ENCODE data around the gene TPK1.

TPK1 gene

DNA sequence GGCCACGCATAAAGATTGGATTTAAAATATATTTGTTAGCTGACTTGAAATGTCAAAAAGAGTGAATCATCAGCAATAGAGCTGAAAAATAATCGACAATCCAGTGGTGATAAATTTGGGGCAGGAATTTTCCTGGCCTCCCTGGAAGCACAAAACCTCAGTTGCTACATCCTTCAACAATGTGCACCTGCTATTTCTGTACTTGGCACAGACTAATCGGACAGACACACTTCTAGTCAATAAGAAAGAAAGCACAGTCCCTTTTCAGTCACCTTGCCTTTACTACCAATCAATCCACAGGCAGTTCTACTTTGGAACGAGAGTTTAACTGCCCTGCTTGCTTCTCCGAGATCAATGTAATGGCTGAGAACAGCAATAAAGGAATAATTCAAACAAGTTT, 335.6 kb downstream of the TPK1 start:
- TF ChIP-seq, protein P1, sequence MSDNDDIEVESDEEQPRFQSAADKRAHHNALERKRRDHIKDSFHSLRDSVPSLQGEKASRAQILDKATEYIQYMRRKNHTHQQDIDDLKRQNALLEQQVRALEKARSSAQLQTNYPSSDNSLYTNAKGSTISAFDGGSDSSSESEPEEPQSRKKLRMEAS (IDR thresholded peaks at IDR 0.05; ENCODE audit: low read depth, low read length) = no peak
- TF ChIP-seq, protein P2, sequence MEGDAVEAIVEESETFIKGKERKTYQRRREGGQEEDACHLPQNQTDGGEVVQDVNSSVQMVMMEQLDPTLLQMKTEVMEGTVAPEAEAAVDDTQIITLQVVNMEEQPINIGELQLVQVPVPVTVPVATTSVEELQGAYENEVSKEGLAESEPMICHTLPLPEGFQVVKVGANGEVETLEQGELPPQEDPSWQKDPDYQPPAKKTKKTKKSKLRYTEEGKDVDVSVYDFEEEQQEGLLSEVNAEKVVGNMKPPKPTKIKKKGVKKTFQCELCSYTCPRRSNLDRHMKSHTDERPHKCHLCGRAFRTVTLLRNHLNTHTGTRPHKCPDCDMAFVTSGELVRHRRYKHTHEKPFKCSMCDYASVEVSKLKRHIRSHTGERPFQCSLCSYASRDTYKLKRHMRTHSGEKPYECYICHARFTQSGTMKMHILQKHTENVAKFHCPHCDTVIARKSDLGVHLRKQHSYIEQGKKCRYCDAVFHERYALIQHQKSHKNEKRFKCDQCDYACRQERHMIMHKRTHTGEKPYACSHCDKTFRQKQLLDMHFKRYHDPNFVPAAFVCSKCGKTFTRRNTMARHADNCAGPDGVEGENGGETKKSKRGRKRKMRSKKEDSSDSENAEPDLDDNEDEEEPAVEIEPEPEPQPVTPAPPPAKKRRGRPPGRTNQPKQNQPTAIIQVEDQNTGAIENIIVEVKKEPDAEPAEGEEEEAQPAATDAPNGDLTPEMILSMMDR (IDR thresholded peaks at IDR 0.05; ENCODE audit: low read depth, low read length) = no peak
- TF ChIP-seq POLR2A (IDR thresholded peaks at IDR 0.05; ENCODE audit: extremely low read depth, insufficient read length) (no peak), MYC (IDR thresholded peaks at IDR 0.05; ENCODE audit: low read depth, low read length) (no peak)
- H3K4me3 ChIP-seq (ENCODE audit: low read depth, low read length) = no peak overlapping the region
- DNase-seq (ENCODE audit: low read depth) = no peak

DNA sequence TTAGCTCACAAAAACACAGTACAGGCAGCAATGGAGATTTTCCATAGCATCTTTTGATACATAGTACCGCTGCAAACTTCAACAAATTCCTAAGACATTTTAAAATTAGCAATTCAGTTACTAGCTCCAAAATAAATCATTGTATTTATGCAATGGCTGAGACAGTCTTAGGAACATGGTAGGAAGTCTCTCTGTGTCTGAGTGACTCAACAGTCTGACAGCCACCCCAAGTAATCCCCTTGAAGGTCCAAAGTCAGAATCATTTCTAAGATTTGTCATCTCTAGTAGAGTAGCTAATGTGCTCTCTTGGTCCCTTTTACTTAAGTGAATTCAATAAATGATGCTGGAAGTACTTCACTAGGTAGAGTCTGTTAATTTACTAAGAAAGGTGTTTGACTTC, 338.6 kb downstream of the TPK1 start:
- TF ChIP-seq, protein P1 (IDR thresholded peaks at IDR 0.05; ENCODE audit: low read depth, low read length) = no peak
- TF ChIP-seq MYC (IDR thresholded peaks at IDR 0.05; ENCODE audit: low read depth, low read length) (no peak), POLR2A (IDR thresholded peaks at IDR 0.05; ENCODE audit: extremely low read depth, insufficient read length) (no peak)
- TF ChIP-seq, protein P2 (IDR thresholded peaks at IDR 0.05; ENCODE audit: low read depth, low read length) = no peak
- no peak overlapping the region for H3K4me3 ChIP-seq (ENCODE audit: low read depth, low read length)
- no peak for DNase-seq (ENCODE audit: low read depth)

DNA sequence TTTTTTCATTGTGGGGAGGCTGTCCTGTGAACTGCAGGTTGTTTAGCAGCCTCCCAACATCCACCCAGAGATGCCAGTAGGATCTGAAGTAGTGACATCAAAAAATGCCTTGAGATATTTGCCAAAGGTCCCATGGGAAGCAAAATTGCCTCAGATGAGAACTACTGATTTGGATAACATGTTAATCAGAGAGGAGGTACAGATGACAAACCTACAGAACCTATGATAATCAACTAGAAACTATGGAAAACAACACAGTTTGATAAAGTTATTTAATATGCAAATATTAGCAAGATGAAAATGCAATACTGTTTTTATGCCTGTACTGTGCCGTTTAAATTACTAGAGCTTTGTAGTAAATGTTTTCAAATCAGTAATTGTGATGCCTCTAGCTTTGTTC, 341.5 kb downstream of the TPK1 start:
- H3K4me3 ChIP-seq (ENCODE audit: low read depth, low read length) = no peak overlapping the region
- no peak for DNase-seq (ENCODE audit: low read depth)
- TF ChIP-seq, protein P2 (IDR thresholded peaks at IDR 0.05; ENCODE audit: low read depth, low read length) = no peak
- no peak for TF ChIP-seq POLR2A (IDR thresholded peaks at IDR 0.05; ENCODE audit: extremely low read depth, insufficient read length)
- TF ChIP-seq, protein P1 (IDR thresholded peaks at IDR 0.05; ENCODE audit: low read depth, low read length) = no peak
- TF ChIP-seq MYC (IDR thresholded peaks at IDR 0.05; ENCODE audit: low read depth, low read length) = no peak

GRCh38 chr7:144489504-144489903, 346.3 kb downstream of the TPK1 start:
- no peak for DNase-seq (ENCODE audit: low read depth)
- TF ChIP-seq MYC (IDR thresholded peaks at IDR 0.05; ENCODE audit: low read depth, low read length) = no peak
- TF ChIP-seq, protein P2 (IDR thresholded peaks at IDR 0.05; ENCODE audit: low read depth, low read length) = no peak
- TF ChIP-seq POLR2A (IDR thresholded peaks at IDR 0.05; ENCODE audit: extremely low read depth, insufficient read length) = no peak
- TF ChIP-seq, protein P1 (IDR thresholded peaks at IDR 0.05; ENCODE audit: low read depth, low read length) = no peak

GRCh38 chr7:144488977-144489376, 346.9 kb downstream of the TPK1 start:
- TF ChIP-seq, protein P2 (IDR thresholded peaks at IDR 0.05; ENCODE audit: low read depth, low read length) = no peak
- TF ChIP-seq, protein P1 (IDR thresholded peaks at IDR 0.05; ENCODE audit: low read depth, low read length) = no peak
- TF ChIP-seq POLR2A (IDR thresholded peaks at IDR 0.05; ENCODE audit: extremely low read depth, insufficient read length) (no peak), MYC (IDR thresholded peaks at IDR 0.05; ENCODE audit: low read depth, low read length) (no peak)

More at GRCh38 chr7:144489504-144489903, 346.3 kb downstream of the TPK1 start:
- no peak overlapping the region for H3K4me3 ChIP-seq (ENCODE audit: low read depth, low read length)

More at GRCh38 chr7:144488977-144489376, 346.9 kb downstream of the TPK1 start:
- no peak overlapping the region for H3K4me3 ChIP-seq (ENCODE audit: low read depth, low read length)
- no peak for DNase-seq (ENCODE audit: low read depth)

Data from NB4 (cell line).